GDM1 (cell line): ENCODE data around the gene PAN3.

ENCODE experiments used
- DNase-seq: peaks from one replicate; lab custom pipeline; 2025; lab: John Stamatoyannopoulos, UW

Gene PAN3

DNA sequence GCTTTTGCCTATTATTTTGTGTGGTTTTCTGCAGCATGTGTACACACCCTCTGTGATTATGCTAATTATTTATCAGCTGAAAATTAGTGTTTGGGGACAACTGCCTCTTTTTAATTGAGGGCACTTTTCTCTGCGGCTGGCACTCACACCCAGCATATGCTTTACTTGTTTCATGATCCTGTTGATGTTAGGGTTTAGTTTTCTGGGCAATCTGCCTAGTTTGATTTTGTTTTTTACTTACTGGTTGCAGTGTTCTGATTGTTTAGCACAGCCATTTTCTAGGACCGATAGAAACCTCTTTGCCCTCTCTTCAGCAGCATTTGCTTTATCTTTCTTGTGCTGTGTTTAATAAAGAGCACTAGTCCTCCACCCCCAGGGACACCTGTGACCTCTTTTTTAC lies 161.6 kb downstream of the PAN3 start:
- no peak for DNase-seq

- no peak for DNase-seq
These were observed 163.5 kb downstream of the PAN3 start for GRCh38 chr13:28301839-28302238.

- no peak for DNase-seq
These were observed 168.0 kb downstream of the PAN3 start for GRCh38 chr13:28306325-28306724.

GRCh38 chr13:28313579-28313978 lies 175.2 kb downstream of the PAN3 start:
- DNase-seq, result no peak

DNA sequence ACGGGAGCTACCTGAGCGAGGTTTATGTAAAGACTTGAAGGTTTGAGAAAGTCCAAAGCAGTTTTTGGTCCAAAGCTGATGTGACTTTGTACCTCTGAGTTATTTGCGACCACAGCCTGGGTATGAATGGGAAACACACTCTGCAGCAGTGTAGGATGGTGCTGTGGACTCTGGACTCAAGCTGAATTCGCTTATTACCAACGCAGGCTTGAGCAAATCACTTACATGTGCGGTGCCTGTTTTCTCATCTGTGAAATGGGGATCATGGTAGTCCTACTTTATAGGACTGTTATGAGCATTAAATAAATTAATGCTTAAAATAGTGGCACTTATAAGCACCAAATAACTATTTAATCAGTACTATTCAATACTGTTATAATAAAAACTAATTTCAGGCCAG lies 176.5 kb downstream of the PAN3 start:
- no peak for DNase-seq

DNA sequence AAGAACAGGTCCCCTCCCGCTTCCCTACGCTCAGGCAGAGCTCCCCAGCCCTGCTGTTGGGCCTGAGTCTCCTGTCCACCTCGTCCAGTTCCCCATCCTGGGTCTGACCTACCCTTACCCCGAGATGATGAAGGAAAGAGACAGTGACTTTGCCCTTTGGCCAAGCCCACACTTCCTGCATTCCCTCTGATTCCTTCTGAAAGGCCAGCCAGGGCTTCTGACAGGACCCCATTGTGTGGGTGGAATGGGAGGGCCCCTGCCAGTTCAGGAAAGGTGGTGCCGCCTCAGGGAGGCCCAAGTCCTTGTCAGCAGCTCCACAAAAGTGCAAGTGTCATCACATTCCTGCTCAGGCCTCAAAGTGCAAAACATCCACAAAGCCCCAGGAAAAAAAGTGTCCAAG lies 177.8 kb downstream of the PAN3 start:
- DNase-seq, result no peak

- DNase-seq, result no peak
These were observed 178.5 kb downstream of the PAN3 start for GRCh38 chr13:28316836-28317235.

GRCh38 chr13:28318496-28318895 lies 180.2 kb downstream of the PAN3 start:
- DNase-seq, result no peak

- no peak for DNase-seq
These were observed 181.2 kb downstream of the PAN3 start for GRCh38 chr13:28319528-28319927.

GRCh38 chr13:28320209-28320608 lies 181.9 kb downstream of the PAN3 start:
- DNase-seq, result no peak

DNA sequence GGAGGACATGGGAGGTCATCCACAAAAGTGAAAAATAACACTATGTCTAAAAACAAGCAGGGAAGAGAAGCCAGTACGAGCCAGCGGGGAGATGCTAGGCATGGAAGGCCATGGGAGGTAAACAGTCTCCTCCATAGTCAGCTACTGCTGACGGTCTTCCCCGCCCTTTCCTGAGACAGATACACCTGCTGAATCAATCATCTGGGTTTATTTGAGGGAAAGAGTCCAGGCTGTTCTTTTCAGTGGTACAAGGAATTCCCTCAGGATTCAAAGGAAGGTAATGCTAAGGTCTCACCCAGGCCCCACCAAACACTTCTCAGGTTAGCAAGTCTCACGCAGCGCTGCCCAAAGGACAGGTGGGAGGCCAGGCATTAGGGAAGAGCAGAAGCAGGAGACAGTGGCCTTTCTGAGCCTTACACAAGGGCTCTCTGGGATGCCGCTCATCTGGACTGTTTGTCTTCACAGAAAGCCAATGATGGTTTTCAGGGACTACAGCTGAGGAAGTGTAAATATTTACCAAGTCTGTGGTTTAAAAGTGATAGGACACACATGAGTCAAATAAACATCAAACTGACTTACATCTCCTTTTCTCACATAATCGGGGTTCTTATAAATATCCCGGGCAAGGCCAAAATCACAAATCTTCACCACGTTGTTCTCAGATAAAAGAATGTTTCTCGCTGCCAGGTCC lies 182.7 kb downstream of the PAN3 start:
- DNase-seq, result no peak

DNA sequence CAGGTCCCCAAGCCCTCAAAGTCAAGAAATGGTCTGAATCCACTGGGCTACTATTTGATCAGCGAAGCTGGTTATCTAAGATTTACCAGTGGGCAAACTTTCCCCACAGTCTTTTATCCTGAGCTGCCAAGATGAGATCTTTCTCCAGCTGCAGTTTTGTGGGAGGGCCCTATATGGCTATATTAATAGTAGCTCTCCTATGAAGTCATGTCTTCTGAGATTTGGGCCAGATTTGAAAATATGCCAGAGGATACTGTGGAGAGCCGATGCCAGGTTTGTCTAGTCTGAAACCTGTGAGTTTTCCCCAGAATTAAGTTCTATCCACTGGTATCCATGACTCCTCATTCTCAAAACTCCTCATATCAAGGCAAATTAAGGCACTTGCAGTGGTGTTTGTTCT lies 183.4 kb downstream of the PAN3 start:
- no peak for DNase-seq

DNA sequence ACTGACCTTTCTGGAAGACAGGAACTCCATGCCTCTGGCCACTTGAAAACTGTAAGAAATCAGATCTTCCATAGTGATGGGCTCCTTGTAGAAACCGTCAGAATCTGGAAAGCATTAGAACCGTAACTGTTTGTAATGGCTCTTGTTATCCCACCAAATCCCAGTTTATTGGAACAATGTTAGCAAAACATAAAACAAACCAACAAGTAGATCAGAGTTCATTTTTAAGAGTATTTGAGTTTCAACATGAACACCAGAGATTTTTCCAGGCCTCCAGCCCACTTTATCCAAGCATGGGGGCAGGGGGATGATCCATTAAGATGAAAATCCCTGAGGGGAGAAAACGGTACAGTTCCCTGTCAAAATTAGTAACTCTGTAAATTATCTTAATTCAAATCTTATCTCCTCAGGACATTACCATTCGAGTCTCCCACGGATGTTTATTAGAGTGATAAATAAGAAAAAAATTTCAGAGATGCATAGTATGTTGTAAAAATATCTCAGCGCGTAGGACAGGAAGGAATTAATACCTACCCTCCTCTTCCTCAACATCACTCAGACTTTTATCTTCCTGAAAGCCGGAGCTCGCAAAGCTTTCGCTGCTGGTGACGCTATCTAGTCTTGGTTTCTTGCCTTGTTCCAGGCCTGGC lies 184.0 kb downstream of the PAN3 start:
- DNase-seq, result no peak

GRCh38 chr13:28324181-28324789 lies 185.9 kb downstream of the PAN3 start:
- DNase-seq, result peak; percentile 62

- DNase-seq, result no peak
These were observed 186.7 kb downstream of the PAN3 start for GRCh38 chr13:28325022-28325421.

DNA sequence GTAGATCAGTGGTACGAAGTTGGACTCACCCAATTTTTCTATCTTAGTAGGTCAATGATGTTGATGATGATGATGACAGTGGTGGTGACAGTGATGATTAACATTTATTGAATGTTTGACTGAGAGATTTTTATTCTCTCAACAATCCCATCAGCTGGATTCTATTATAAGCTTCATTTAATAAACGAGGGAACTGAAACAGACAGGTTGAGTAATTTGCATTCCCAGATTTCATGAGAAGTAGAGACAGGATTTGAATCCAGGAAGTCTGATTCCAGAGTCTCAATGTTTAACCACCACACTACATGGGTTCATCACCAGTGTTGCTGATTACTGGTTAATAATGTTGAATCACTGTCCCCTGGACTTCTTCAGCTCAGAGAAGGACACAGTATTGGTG lies 187.7 kb downstream of the PAN3 start:
- no peak for DNase-seq

DNA sequence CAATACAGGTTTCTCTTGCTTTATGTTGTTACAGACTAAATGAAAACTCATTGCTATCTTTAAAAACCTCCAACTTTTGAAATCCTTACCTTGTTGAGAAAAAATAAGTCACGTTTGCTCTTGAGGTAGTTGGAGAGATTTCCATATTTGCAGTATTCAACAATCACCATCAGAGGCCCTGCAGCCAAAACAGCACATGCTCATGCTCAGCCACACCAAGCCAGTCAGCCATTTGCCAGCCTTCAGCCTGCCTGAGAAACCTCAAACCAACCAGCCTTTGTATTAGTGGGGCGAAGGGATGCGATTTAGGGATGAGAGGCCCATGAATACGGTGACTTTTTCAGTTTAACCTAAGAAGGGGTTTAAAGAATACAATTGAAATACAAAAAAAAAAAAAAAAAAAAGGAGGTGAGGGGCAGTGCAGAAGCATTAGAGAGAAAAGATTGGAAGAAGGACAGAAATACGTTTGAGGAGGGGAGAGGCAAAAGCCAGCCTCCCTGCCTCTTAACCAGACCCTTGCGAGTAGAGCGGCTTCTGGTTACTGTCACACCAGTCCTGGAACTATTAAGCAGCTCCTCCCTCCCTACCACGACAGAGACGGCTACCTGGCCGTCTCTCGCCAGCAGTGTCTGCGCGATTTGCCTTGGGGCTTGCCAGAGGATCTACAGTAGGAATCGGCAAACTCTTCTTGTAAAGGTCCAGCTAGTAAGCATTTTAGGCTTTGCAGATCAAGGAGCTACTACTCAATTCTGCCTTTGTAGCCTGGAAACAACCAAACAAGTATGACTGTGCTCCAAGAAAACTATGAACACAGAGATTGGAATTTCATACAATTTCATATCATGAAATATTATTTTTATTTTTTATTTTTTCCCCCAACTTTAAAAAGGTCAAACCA lies 189.3 kb downstream of the PAN3 start:
- DNase-seq, result no peak

- DNase-seq, result no peak
These were observed 189.9 kb downstream of the PAN3 start for GRCh38 chr13:28328271-28328607.

DNA sequence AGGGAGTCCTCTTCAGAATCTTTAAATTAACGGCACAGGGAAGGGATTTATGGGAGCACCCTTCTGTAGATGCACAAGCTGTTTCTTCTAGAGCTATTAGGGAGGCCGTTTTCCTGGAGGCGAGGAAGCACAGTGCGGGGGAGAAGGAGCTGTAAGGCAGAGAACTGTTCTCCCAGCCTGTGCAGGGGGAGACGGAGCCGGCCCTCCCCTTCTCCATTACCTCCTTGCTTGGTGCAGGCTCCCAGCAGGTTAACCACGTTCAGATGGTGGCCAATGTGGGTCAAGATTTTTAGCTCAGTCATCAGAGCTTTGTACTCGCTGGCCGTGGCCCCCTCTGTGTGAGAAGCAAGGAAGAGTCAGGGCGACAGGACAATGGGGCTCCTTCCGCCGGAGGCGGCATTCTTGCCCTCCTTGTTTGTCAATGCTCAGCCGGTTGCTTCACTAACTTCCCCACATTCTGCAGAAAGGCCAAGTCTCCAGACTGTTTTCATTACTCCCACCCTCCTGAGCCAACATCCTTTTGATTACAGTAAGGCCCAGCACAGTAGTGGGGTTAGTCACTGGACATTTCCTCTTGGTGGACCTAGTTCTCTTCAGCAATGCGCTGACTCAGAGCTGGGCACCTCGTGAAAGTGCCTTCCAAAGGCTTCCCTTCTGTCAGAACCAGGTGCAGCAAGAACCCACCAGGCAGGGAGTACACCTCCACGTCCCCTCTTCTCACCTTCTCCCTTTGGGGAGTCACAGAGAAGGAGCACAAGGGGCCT lies 191.2 kb downstream of the PAN3 start:
- no peak for DNase-seq

GRCh38 chr13:28333204-28333881 lies 195.0 kb downstream of the PAN3 start:
- DNase-seq, result no peak

DNA sequence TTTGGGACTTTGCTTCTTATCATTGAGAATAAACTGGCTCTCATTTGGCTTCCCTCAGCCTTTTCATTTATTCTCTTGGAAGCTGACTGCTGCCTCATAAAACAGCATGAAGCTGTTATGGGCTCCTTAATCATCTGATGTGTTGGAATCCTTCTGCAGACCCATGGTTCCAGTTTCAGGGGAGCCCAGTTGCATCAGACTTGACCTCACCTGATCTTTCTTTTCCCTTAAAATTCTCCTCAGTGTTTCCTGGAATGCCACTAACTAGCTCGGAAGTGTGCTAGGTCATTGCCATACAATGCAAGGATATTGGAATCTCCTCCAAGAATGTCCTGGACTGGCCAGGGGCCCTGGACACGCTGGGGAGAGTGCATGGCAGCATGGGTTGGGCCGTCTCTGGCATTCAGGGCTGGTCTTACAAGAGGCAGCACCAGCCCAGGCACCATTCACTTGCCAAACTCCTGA lies 197.9 kb downstream of the PAN3 start:
- no peak for DNase-seq
